ENCODE results near the gene CASZ1.

DNA sequence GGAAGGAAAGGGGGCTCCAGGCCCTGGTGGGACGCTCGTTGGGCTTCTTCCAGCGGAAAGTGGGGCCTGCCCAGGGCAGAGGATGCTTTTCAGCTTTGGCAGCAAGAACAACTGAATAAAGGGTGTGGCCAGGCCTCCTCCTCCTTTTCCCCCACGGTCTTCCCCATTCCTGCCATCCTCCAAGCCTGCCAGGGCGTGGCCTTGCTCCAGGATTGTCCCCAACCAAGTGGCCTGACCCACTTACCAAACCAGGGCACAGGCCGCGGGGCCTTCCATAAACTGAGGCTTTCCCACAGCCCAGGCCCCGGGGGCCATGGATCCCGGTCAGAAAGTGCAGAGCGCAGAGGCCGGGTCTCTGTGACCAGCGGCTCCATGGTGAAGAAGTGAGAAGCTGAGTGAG is 33.6 kb downstream of the CASZ1 start:
- TF ChIP-seq, protein P1, sequence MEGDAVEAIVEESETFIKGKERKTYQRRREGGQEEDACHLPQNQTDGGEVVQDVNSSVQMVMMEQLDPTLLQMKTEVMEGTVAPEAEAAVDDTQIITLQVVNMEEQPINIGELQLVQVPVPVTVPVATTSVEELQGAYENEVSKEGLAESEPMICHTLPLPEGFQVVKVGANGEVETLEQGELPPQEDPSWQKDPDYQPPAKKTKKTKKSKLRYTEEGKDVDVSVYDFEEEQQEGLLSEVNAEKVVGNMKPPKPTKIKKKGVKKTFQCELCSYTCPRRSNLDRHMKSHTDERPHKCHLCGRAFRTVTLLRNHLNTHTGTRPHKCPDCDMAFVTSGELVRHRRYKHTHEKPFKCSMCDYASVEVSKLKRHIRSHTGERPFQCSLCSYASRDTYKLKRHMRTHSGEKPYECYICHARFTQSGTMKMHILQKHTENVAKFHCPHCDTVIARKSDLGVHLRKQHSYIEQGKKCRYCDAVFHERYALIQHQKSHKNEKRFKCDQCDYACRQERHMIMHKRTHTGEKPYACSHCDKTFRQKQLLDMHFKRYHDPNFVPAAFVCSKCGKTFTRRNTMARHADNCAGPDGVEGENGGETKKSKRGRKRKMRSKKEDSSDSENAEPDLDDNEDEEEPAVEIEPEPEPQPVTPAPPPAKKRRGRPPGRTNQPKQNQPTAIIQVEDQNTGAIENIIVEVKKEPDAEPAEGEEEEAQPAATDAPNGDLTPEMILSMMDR (IDR thresholded peaks at IDR 0.05; ENCODE audit: poor library complexity): no peak
- TF ChIP-seq EZH2 (IDR thresholded peaks at IDR 0.05; ENCODE audit: borderline replicate concordance): no peak
- no peak for TF ChIP-seq EZH2phosphoT487 (IDR thresholded peaks at IDR 0.05; ENCODE audit: low read depth, severe bottlenecking, unreplicated experiment)

All from hepatocyte (in vitro differentiated cells).